ENCODE data around the gene SKIC3.

DNA sequence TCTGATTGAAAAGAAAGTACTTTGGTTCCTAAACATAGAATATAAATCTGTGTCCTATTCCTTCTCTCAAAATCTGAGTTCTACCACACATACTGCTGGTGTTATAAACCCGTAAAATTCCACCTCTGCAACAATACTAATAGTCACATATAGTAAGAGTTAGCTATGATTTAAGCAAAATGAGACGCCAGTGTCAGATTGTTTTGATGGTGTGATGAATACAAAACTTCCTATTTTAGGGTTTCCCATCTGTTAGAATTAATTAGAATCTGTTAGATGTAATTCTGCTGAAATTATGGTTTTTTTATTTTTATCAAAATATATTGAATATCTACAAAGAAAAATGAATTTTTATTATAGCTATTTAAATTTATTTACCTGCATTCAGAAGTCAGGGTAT, 26.8 kb upstream of the SKIC3 start:
- TF ChIP-seq GATA3 (IDR thresholded peaks at IDR 0.05; ENCODE audit: low read depth, low read length) = no peak
- no peak for TF ChIP-seq GATA2 (IDR thresholded peaks at IDR 0.05; ENCODE audit: low read depth, low read length)

All from SH-SY5Y (cell line).